ENCODE results near the gene CHD9.
A peak's percentile ranks its signal among the peaks of the same experiment; 100 is the strongest.

Gene CHD9

GRCh38 chr16:53093162-53093744 is 38.5 kb downstream of the CHD9 start:
- no peak for DNase-seq (ENCODE audit: low spot score)

GRCh38 chr16:53094013-53094630 is 39.3 kb downstream of the CHD9 start:
- DNase-seq (ENCODE audit: low spot score) = no peak

GRCh38 chr16:53097190-53097589 is 42.4 kb downstream of the CHD9 start:
- no peak for DNase-seq (ENCODE audit: low spot score)

- DNase-seq (ENCODE audit: low spot score) = no peak
Measured at GRCh38 chr16:53098526-53099317, 43.9 kb downstream of the CHD9 start.

- DNase-seq (ENCODE audit: low spot score) = peak; percentile 70
Measured at GRCh38 chr16:53099318-53100130, 44.7 kb downstream of the CHD9 start.

- DNase-seq (ENCODE audit: low spot score) = no peak
Measured at GRCh38 chr16:53100131-53100748, 45.4 kb downstream of the CHD9 start.

GRCh38 chr16:53100889-53101288 is 46.1 kb downstream of the CHD9 start:
- no peak for DNase-seq (ENCODE audit: low spot score)

GRCh38 chr16:53103811-53104210 is 49.0 kb downstream of the CHD9 start:
- DNase-seq (ENCODE audit: low spot score) = no peak

- DNase-seq (ENCODE audit: low spot score) = no peak
Measured at GRCh38 chr16:53105565-53105964, 50.8 kb downstream of the CHD9 start.

GRCh38 chr16:53111078-53111791 is 56.4 kb downstream of the CHD9 start:
- no peak for DNase-seq (ENCODE audit: low spot score)

GRCh38 chr16:53112015-53112414 is 57.2 kb downstream of the CHD9 start:
- no peak for DNase-seq (ENCODE audit: low spot score)

- DNase-seq (ENCODE audit: low spot score) = no peak
Measured at GRCh38 chr16:53115047-53115446, 60.3 kb downstream of the CHD9 start.

- DNase-seq (ENCODE audit: low spot score) = no peak
Measured at GRCh38 chr16:53115773-53116172, 61.0 kb downstream of the CHD9 start.

GRCh38 chr16:53121043-53121620 is 66.3 kb downstream of the CHD9 start:
- no peak for DNase-seq (ENCODE audit: low spot score)

GRCh38 chr16:53121661-53122060 is 66.9 kb downstream of the CHD9 start:
- DNase-seq (ENCODE audit: low spot score) = no peak

GRCh38 chr16:53123747-53124146 is 69.0 kb downstream of the CHD9 start:
- DNase-seq (ENCODE audit: low spot score) = no peak

GRCh38 chr16:53126390-53126789 is 71.6 kb downstream of the CHD9 start:
- DNase-seq (ENCODE audit: low spot score) = no peak

GRCh38 chr16:53129281-53130158 is 74.7 kb downstream of the CHD9 start:
- DNase-seq (ENCODE audit: low spot score) = peak; percentile 46

- DNase-seq (ENCODE audit: low spot score) = peak; percentile 90
Measured at GRCh38 chr16:53130159-53131049, 75.6 kb downstream of the CHD9 start.

All from cerebellar cortex (tissue), 1 donor.